Psoas muscle (tissue), 8 donors: ENCODE measurements around the gene MIPEP. TPM values are rescaled to one million over a fixed set of nuclear protein-coding genes. Genes with fewer than 3 reads are reported as not detected.

Experiments
- ATAC-seq, 4 donors: fragments of 200-7000 bp; cut with Tn5 transposase; one replicate each; pipeline ENCODE4 v1.9.1; 2020; ENCODE audit warnings: moderate library complexity in 3 of 4, mild to moderate bottlenecking in 2 of 4
- DNase-seq, 2 donors: peaks; one replicate each; pipeline ENCODE4 v3.0.0-alpha.2; 2020
- H3K27ac ChIP-seq: fragments of 200-600 bp; one replicate; pipeline ENCODE4 v1.8.0; 2022
- H3K27me3 ChIP-seq, 3 donors: fragments of 200-600 bp in 1 of 3; one replicate each; pipeline versions ENCODE4 v1.6.1 to v1.8.0; 2013 to 2022; ENCODE audit warnings: low read length in 2 of 3, mild to moderate bottlenecking in 2 of 3, moderate library complexity in 1 of 3; ENCODE audit not compliant: insufficient read depth in 3 of 3
- H3K36me3 ChIP-seq, 2 donors: fragments of 200-600 bp in 1 of 2; one replicate each; pipeline versions ENCODE4 v1.6.1 to v1.8.0; 2013 to 2022; ENCODE audit warnings: low read depth in 1 of 2, mild to moderate bottlenecking in 1 of 2, moderate library complexity in 1 of 2; ENCODE audit not compliant: insufficient read depth in 1 of 2
- H3K4me1 ChIP-seq: fragments of 200-600 bp; one replicate; pipeline ENCODE4 v1.8.0; 2022
- H3K4me3 ChIP-seq: fragments of 200-600 bp; one replicate; pipeline ENCODE4 v1.8.0; 2022; ENCODE audit warnings: mild to moderate bottlenecking
- H3K9me3 ChIP-seq: fragments of 200-600 bp; one replicate; pipeline ENCODE4 v1.8.0; 2022
- CTCF ChIP-seq: fragments of 200-600 bp; IDR thresholded peaks from one replicate; pipeline ENCODE4 v1.8.0; 2022; ENCODE audit warnings: antibody characterized with exemption
- WGBS, 3 donors: extraction: QIAGEN DNeasy Blood & Tissue Kit; methylation state at CpG; one replicate each; pipeline versions ENCODE4 v1.1.6 to v1.1.7; 2013; 5-methylcytosine and 5-hydroxymethylcytosine counted together
- intact Hi-C, 2 donors: fragments of 100-400 bp; cut with DNase I; formaldehyde crosslinking; loops; one replicate each; pipeline versions ENCODE4 v1.11.0 to v1.14.2; 2022
- polyA plus RNA-seq, 3 donors: library from polyadenylated mRNA; stranded (reverse); fragments of 200-250 nt; gene quantifications; one replicate each; pipeline ENCODE4 v1.2.3, GENCODE V29; 2013
- total RNA-seq, 4 donors: library from RNA; stranded (reverse); fragmentation: NEBNext Ultra II Directional in 2 of 4; extraction: Animal tissue kit (Norgen Biotek cat#: 25700) in 2 of 4; gene quantifications; one replicate each; pipeline versions ENCODE4 v1.2.1 to v1.2.4, GENCODE V29; 2021 to 2023
- donor health status: healthy with polysubstance abuse.
- donor health status: DM: no; HTN: no; CAD: no; lungs with moderate emphysema.
- donor health status: Bipolar disorder and iron deficiency.
- donor health status: healthy.
- donor health status: DM: yes; HTN: yes; CAD: no.
- donor health status: DM: no; HTN: no; CAD: no.
- donor health status: DM: no; HTN: no; CAD: no.
- donor health status: DM: yes; HTN: yes; CAD: no.

Gene MIPEP
- total and polyA plus RNA-seq, 7 donors, result 13.3 to 28.2 (median 17.0) TPM

GRCh38 chr13:23776698-23777574 is 112.3 kb downstream of the MIPEP start:
- H3K4me3 ChIP-seq, result no peak overlapping the region
- intact Hi-C loops, result no loop called here
- H3K4me1 ChIP-seq, result no peaks in the 10 kb centered on the region
- no peaks in the 10 kb centered on the region for H3K36me3 ChIP-seq
- H3K27ac ChIP-seq, result no peak overlapping the region
- TF ChIP-seq CTCF, result no peak
- H3K27me3 ChIP-seq, result no peaks in the 10 kb centered on the region
- no peaks in the 10 kb centered on the region for H3K9me3 ChIP-seq
- 86 to 96% (median 90%) methylated on average over 3 of the region's 3 CpGs for WGBS, 3 donors
- no peak for DNase-seq
- no peak for ATAC-seq

- Histone ChIP-seq H3K27me3 (no peaks in the 10 kb centered on the region), H3K9me3 (no peaks in the 10 kb centered on the region), H3K27ac (no peak overlapping the region), H3K36me3 (no peaks in the 10 kb centered on the region), H3K4me1 (no peaks in the 10 kb centered on the region), H3K4me3 (no peak overlapping the region)
- intact Hi-C loops, result no loop called here
- ATAC-seq (no peak), DNase-seq (no peak)
- TF ChIP-seq CTCF, result no peak
- WGBS, 3 donors, result 45 to 48% (median 47%) methylated on average over 2 of the region's 2 CpGs
Measured at GRCh38 chr13:23772717-23773116, 116.5 kb downstream of the MIPEP start.

GRCh38 chr13:23771956-23772355 is 117.2 kb downstream of the MIPEP start:
- TF ChIP-seq CTCF, result no peak
- intact Hi-C loops, result no loop called here
- no peak overlapping the region for H3K27ac ChIP-seq
- no peaks in the 10 kb centered on the region for H3K4me1 ChIP-seq
- no peak overlapping the region for H3K4me3 ChIP-seq
- H3K9me3 ChIP-seq, result no peaks in the 10 kb centered on the region
- WGBS, 3 donors, result 61 to 77% (median 65%) methylated on average over 4 of the region's 4 CpGs
- no peak for ATAC-seq
- DNase-seq, result no peak
- H3K27me3 ChIP-seq, result no peaks in the 10 kb centered on the region
- no peaks in the 10 kb centered on the region for H3K36me3 ChIP-seq

GRCh38 chr13:23771552-23771951 is 117.6 kb downstream of the MIPEP start:
- Histone ChIP-seq H3K27me3 (no peaks in the 10 kb centered on the region), H3K4me1 (no peaks in the 10 kb centered on the region), H3K9me3 (no peaks in the 10 kb centered on the region), H3K4me3 (no peak overlapping the region), H3K36me3 (no peaks in the 10 kb centered on the region), H3K27ac (no peak overlapping the region)
- 63 to 69% (median 65%) methylated on average over 2 of the region's 2 CpGs for WGBS, 3 donors
- intact Hi-C loops, result no loop called here
- DNase-seq, result no peak
- TF ChIP-seq CTCF, result no peak
- ATAC-seq, result no peak

GRCh38 chr13:23770973-23771372 is 118.2 kb downstream of the MIPEP start:
- intact Hi-C loops, result no loop called here
- ATAC-seq (no peak), DNase-seq (no peak)
- Histone ChIP-seq H3K4me3 (no peak overlapping the region), H3K9me3 (no peaks in the 10 kb centered on the region), H3K27me3 (no peaks in the 10 kb centered on the region), H3K27ac (no peak overlapping the region), H3K36me3 (no peaks in the 10 kb centered on the region), H3K4me1 (no peaks in the 10 kb centered on the region)
- TF ChIP-seq CTCF, result no peak
- WGBS, 3 donors, result 84 to 93% (median 85%) methylated on average over 4 of the region's 4 CpGs
